CD4-positive, alpha-beta T cell treated with Interleukin-17A for 4 hours (primary cell): Measurements from ENCODE around the gene MCM3AP.
A peak's percentile ranks its signal among the peaks of the same experiment; 100 is the strongest.
"Not testable (repeated sequence)": the region's sequence is repeated elsewhere in the genome, so short reads cannot be mapped to it uniquely, and the experiment has no call there.

ENCODE experiments used
- DNase-seq: peaks from one replicate; pipeline ENCODE4 v3.0.0-alpha.2; 2020; ENCODE audit warnings: mixed read lengths

The MCM3AP gene

DNA sequence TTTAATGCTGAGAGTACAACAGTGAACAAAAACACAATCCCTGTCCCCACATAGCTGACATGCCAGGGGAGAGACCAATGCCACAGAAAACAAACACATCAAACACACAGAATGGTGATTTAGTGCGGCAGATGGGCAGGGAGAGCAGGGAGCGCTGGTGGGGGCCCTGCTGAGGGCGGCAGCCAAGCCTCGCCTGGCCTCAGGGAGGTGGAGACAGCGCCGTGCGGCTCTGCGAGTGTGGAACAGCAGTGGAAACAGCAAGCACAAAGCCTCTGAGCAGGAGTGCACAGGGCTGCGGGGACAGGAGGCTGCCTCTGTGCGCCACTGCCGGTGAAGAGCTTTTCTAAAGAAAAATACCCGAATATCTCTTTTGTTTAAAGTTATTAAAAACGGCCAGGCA is 17.0 kb downstream of the MCM3AP start:
- no peak for DNase-seq

DNA sequence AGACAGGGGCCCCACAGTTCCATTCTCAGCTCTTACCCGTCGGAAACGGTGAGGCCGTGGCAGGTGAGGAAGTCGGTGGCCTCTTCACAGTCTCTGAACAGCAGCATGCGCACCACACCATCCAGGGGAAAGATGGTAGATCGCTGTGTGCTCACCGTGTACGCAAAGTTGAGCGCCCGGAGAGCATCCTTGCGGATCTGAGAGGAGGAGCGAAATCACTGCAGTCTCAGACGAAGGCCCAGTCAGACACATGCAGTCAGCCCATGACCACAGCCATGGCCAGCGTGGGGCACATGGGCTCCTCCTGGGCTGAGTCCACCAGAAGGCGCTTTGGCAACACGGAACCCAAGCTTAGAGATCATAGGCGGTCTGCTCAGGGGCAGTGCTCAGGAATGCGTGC is 18.5 kb downstream of the MCM3AP start:
- no peak for DNase-seq

DNA sequence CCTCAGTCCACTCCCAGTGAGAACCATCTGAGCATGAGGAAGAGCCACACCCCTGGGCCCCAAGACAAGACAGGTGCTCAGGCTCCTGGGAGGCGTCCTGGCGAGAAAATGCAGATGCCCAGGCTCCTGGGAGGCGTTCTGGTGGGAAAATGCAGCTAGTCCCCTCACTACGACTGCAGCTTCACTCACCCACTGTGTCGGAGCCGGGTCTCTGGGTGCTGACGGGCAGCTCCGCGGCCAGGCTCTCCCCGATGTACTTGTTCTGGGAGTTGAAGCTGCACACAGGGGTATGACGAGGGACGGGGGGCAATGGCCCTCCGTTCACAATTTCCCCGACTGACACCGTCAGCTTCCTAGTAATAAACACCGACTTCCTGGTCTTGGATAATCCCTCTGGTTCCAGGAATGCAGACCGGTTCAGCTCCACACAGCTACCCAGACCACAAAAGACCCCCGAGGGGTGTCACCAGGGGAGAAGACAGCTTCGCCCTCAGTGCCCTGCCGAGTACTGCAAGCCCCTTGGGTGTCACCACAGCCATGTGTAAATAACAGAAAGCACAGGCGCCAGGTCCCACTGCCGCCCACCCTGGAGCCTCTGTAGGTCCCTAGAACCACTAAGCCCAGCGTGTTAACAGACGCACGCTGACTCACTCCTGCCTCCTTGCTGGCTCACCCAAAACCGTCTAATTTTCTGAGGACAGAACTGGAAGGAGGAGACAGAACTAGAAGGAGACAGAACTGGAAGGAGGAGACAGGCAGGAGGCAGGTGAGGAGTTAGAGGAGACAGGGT is 19.5 kb downstream of the MCM3AP start:
- DNase-seq = no peak

DNA sequence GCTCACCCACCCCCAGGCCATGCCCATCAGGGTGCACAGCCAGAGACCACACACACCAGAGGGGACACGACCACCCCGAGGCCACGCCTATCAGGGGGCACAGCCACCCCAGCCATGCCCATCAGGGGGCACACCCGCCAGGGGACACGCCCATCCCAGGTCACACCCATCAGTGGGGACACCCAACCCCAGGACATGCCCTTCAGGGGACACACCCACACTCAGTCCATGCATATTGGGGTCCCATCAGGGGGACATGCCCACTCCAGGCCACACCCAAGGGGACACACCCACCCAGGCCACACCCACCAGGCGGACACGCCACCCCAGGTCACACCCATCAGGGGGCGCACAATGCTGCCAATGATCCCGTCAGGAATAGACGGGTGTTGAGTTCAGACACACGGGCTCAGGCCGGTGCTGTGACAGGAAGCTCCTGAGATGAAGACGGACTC is 20.7 kb downstream of the MCM3AP start:
- no peak for DNase-seq

DNA sequence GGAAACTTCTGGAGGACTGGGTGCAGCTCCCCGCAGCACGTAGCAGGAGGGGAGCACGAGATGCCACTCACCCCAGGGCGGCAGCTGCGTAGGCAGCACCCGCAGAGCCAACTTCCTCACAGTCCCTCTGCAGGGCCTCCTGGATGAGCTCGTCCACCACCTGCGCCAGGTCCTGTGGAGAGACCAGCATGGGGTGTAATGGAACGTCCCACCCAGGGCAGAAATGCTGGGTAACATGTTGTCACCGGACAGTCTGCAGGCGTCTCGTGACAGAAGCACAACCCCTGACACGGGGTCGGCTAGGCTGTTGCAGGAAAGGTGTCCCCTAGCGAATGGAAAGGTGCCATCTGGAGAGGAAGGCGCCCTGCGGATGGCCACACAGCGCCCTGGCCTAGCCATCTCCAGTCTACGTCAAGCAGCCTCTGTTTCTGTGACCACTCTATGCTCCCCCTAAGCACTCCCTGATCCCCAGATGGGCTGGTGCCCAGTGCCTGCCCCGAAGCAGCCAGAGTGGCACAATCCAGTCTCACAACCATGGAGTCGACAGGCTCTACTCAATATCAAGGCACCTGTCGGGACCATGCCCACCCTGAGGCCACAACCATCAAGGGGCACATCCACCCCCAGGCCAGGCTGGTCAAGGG is 21.2 kb downstream of the MCM3AP start:
- DNase-seq = no peak

GRCh38 chr21:46256501-46256994 is 28.9 kb downstream of the MCM3AP start:
- DNase-seq = no peak

GRCh38 chr21:46255758-46256337 is 29.6 kb downstream of the MCM3AP start:
- DNase-seq = no peak

GRCh38 chr21:46255166-46255565 is 30.2 kb downstream of the MCM3AP start:
- no peak for DNase-seq

DNA sequence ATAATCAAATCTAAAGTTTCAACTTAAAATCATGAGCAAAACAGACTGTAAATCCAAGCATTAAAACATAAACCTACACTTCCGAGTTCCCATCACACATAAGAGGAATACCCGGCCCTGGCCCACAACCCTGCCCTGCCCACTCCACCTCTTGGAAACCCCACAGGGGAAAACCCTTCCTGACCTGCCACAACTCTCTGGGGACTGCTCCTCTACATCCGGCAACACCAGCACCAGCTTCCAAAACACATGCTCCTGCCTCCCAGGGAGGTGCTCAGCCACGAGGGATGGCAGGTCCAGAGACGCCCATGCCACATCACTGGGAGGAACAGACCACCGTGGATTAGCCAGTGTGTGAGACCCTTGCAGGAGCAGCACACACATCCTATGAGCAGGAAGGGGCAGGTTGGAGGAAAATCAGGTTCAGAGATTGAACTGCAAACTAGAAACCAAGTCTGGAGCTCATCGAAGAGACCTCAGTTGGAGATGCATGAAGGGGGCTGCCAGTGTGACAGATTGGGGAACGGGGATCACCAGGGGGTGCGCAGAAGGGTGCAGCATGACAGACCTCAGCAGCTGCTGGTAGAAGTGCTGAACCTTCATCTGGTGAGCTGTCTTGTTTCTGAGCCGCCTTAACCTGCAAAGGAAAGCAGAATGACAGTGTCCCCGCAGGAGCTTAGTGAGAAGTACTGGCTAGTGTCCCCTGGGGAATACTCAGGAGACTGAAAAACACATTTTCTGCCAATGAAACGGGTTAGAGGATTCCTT is 31.0 kb downstream of the MCM3AP start:
- DNase-seq = no peak

DNA sequence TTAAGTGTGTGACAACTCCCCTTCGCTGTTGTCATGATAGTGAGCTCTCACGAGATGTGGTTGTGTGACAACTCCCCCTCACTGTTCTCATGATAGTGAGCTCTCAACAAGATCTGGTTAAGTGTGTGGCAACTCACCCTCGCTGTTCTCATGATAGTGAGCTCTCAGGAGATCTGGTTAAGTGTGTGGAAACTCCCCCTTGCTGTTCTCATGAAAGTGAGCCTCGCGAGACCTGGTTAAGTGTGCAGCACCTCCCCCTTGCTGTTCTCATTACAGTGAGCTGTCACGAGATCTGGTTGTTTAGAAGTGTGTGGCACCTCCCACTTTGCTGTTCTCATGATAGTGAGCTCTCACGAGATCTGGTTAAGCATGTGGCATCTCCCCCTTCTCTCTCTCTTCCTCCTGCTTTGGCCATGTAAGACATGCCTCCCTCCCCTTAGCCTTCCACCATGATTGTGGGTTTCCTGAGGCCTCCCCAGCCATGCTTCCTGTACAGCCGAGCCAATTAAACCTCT is 31.7 kb downstream of the MCM3AP start:
- DNase-seq = peak; percentile 11

DNA sequence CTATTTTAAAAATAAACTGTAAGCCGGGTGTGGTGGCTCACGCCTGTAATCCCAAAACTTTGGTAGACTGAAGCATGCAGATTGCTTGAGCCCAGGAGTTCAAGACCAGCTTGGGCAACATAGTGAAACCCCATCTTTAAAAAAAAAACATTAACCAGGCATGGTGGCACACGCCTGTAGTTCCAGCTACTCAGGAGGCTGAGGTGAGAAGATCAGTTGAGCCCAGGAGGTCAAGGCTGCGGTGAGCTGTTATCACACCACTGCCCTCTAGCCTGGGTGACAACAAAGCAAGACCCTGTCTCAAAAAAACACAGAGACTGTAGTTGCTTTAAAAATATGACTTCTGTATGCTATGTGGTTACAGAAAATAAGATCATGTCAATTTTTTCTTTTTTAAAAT is 32.6 kb downstream of the MCM3AP start:
- no peak for DNase-seq

GRCh38 chr21:46250146-46250725 is 35.2 kb downstream of the MCM3AP start:
- no peak for DNase-seq

GRCh38 chr21:46248827-46249226 is 36.6 kb downstream of the MCM3AP start:
- DNase-seq = no peak

DNA sequence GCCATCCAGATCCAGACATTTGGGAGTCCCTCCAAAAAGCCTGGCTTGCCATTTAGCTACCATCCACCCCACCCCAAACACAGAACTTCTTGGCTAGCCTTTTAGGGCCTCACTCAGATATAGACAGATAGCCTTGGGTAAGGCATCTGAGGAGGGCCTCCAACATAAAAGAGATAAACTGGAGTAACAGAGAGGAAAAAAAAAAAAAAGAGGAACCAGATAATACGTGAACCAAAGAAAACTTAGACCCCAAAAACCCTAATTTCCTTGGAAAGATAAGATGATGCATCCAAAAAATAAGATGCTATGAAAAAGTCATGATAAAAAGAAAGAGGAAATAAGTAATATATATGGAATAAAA is 37.0 kb downstream of the MCM3AP start:
- no peak for DNase-seq

DNA sequence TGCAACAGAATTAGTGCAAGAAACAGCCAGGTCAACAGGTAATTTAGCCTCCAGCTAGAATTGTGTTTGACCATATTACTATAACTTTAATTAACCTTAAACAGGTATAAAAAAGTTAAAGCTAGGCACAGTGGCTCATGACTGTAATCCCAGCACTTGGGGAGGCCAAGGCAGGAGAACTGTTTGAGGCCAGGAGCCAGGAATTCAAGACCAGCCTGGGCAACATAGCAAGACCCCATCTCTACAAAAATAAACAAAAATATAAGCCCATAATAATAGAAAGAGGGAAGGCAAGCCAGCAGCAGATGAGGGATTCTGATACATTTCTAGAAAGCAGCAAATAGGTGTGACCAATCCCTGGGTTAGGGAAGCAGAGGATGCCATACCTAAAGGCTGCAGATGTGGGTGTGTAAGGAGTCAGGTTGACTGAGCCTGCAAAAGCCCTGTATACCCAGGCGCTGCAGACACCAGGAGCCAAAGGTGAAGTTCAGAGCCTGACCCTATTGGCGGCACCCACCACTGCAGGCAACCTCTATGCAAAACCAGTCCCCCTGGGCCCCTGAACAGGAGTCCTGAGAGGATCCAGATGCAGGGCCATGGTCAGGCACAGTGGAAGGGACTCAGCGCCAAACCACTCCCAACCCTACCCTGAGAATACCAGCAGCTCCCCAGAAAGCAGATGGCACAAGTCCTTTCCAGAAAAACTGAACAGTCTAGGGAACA is 37.6 kb downstream of the MCM3AP start:
- DNase-seq = no peak

DNA sequence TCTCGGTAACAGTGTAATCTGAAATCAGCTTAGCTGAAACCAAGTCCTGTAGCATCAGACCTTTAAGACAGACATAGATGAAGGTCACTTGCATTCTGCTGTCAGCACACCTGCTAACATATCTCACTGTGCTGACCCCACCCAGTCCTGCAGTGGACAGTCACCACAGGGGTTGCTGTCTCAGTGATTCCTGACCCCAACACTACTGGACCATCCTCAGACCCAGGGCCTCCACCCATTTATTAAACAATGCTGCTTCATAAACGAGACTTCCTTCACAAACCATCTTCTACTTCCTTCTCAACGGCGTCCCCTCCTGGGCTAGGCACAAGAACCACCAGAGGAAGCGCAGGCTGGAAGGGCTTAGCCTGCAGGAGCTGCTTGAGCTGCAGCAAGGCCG is 39.1 kb downstream of the MCM3AP start:
- DNase-seq = no peak

GRCh38 chr21:46245213-46245915 is 40.0 kb downstream of the MCM3AP start:
- DNase-seq = no peak

DNA sequence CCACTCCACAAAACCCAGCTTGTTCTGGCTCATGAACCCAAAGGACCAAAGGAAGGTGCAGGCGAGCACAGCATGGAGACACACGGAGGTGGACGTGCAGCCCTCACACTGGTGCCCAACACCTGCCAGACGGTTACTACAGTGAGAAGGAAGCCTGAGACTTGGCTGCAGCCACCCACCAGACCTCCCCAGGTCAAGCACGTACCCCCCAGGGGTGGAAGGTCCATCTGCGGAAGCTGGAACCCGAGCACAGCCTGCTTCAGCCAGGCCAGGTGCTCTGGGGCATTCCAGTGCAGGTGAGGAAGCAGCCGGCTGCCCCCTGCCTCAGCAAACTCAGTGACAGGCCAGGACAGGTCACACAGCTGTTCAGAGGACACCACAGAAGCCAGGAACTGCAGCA is 40.8 kb downstream of the MCM3AP start:
- DNase-seq = no peak

- no peak for DNase-seq
These were observed 41.5 kb downstream of the MCM3AP start for GRCh38 chr21:46243960-46244361.

DNA sequence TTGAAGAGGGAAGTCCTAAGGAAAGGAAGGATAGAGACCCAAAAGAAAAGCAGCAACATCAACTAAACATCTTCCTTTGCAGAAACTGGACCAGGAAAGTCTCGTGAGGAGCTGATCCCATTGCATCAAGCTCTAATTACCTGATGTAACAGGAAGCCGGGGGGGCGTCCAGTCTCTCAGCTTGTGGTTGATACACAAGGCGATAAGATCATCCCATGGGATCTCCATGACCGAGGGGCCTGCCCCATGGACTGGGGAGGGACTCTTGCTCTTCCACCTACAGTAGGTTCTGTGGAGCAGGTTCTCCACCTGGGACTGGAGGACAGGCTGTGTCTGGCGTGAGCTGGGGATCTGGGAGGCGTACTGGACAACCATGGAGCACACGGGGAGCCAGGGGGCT is 42.1 kb downstream of the MCM3AP start:
- DNase-seq = no peak

- not testable (repeated sequence) for DNase-seq
These were observed 43.8 kb downstream of the MCM3AP start for GRCh38 chr21:46241577-46241976.
